ENCODE data around the gene PTBP2.

Gene PTBP2

GRCh38 chr1:96764469-96764868 lies 42.9 kb downstream of the PTBP2 start:
- no peak overlapping the region for H3K4me3 ChIP-seq (ENCODE audit: low read depth, low read length)
- TF ChIP-seq CTCF (IDR thresholded peaks at IDR 0.05; ENCODE audit: low read depth, low read length, missing control alignments) = no peak
- in situ Hi-C loops (cut with HindIII; ENCODE audit: low sequenced_read_pairs) = no loop called here
- no peak for DNase-seq (ENCODE audit: low read depth)

GRCh38 chr1:96771847-96772246 lies 50.3 kb downstream of the PTBP2 start:
- TF ChIP-seq CTCF (IDR thresholded peaks at IDR 0.05; ENCODE audit: low read depth, low read length, missing control alignments) = no peak
- in situ Hi-C loops (cut with HindIII; ENCODE audit: low sequenced_read_pairs) = no loop called here
- no peak for DNase-seq (ENCODE audit: low read depth)
- no peak overlapping the region for H3K4me3 ChIP-seq (ENCODE audit: low read depth, low read length)

- TF ChIP-seq CTCF (IDR thresholded peaks at IDR 0.05; ENCODE audit: low read depth, low read length, missing control alignments) = no peak
- H3K4me3 ChIP-seq (ENCODE audit: low read depth, low read length) = no peak overlapping the region
- DNase-seq (ENCODE audit: low read depth) = no peak
- in situ Hi-C loops (cut with HindIII; ENCODE audit: low sequenced_read_pairs) = no loop called here
Observed at GRCh38 chr1:96772349-96772748, 50.8 kb downstream of the PTBP2 start.

GRCh38 chr1:96772972-96773371 lies 51.4 kb downstream of the PTBP2 start:
- in situ Hi-C loops (cut with HindIII; ENCODE audit: low sequenced_read_pairs) = no loop called here
- no peak overlapping the region for H3K4me3 ChIP-seq (ENCODE audit: low read depth, low read length)
- TF ChIP-seq CTCF (IDR thresholded peaks at IDR 0.05; ENCODE audit: low read depth, low read length, missing control alignments) = no peak
- DNase-seq (ENCODE audit: low read depth) = no peak

GRCh38 chr1:96782206-96782605 lies 60.6 kb downstream of the PTBP2 start:
- no peak for DNase-seq (ENCODE audit: low read depth)
- TF ChIP-seq CTCF (IDR thresholded peaks at IDR 0.05; ENCODE audit: low read depth, low read length, missing control alignments) = no peak
- in situ Hi-C loops (cut with HindIII; ENCODE audit: low sequenced_read_pairs) = no loop called here
- H3K4me3 ChIP-seq (ENCODE audit: low read depth, low read length) = no peak overlapping the region

- no peak overlapping the region for H3K4me3 ChIP-seq (ENCODE audit: low read depth, low read length)
- in situ Hi-C loops (cut with HindIII; ENCODE audit: low sequenced_read_pairs) = no loop called here
- DNase-seq (ENCODE audit: low read depth) = no peak
- TF ChIP-seq CTCF (IDR thresholded peaks at IDR 0.05; ENCODE audit: low read depth, low read length, missing control alignments) = no peak
Observed at GRCh38 chr1:96782856-96783255, 61.3 kb downstream of the PTBP2 start.

- TF ChIP-seq CTCF (IDR thresholded peaks at IDR 0.05; ENCODE audit: low read depth, low read length, missing control alignments) = no peak
- DNase-seq (ENCODE audit: low read depth) = no peak
- H3K4me3 ChIP-seq (ENCODE audit: low read depth, low read length) = no peak overlapping the region
- in situ Hi-C loops (cut with HindIII; ENCODE audit: low sequenced_read_pairs) = no loop called here
Observed at GRCh38 chr1:96790599-96790998, 69.0 kb downstream of the PTBP2 start.
